ENCODE measurements around the gene USP32. TPM values are rescaled to one million over a fixed set of nuclear protein-coding genes. Genes with fewer than 3 reads are reported as not detected.
"Not testable (repeated sequence)": the region's sequence is repeated elsewhere in the genome, so short reads cannot be mapped to it uniquely, and the experiment has no call there.

The USP32 gene
- total RNA-seq, 1 donor from 2014 or later = 41.6 TPM

- not testable (repeated sequence) for DNase-seq (ENCODE audit: low read depth, low spot score)
Measured at GRCh38 chr17:60378187-60378586, 13.7 kb downstream of the USP32 start.

- DNase-seq (ENCODE audit: low read depth, low spot score) = no peak
Measured at GRCh38 chr17:60372790-60373483, 19.0 kb downstream of the USP32 start.

- no peak for DNase-seq (ENCODE audit: low read depth, low spot score)
Measured at GRCh38 chr17:60371818-60372510, 20.0 kb downstream of the USP32 start.

GRCh38 chr17:60371416-60371815 lies 20.5 kb downstream of the USP32 start:
- DNase-seq (ENCODE audit: low read depth, low spot score) = no peak

- no peak for DNase-seq (ENCODE audit: low read depth, low spot score)
Measured at GRCh38 chr17:60369727-60370126, 22.2 kb downstream of the USP32 start.

GRCh38 chr17:60363700-60364405 lies 28.1 kb downstream of the USP32 start:
- no peak for DNase-seq (ENCODE audit: low read depth, low spot score)

GRCh38 chr17:60362329-60362728 lies 29.6 kb downstream of the USP32 start:
- DNase-seq (ENCODE audit: low read depth, low spot score) = no peak

GRCh38 chr17:60361889-60362288 lies 30.0 kb downstream of the USP32 start:
- no peak for DNase-seq (ENCODE audit: low read depth, low spot score)

- no peak for DNase-seq (ENCODE audit: low read depth, low spot score)
Measured at GRCh38 chr17:60359415-60359814, 32.5 kb downstream of the USP32 start.

GRCh38 chr17:60358606-60359225 lies 33.2 kb downstream of the USP32 start:
- DNase-seq (ENCODE audit: low read depth, low spot score) = no peak

- DNase-seq (ENCODE audit: low read depth, low spot score) = no peak
Measured at GRCh38 chr17:60356940-60357339, 35.0 kb downstream of the USP32 start.

GRCh38 chr17:60355663-60356594 lies 36.0 kb downstream of the USP32 start:
- DNase-seq (ENCODE audit: low read depth, low spot score) = no peak

GRCh38 chr17:60354223-60354622 lies 37.7 kb downstream of the USP32 start:
- DNase-seq (ENCODE audit: low read depth, low spot score) = no peak

GRCh38 chr17:60353773-60354172 lies 38.2 kb downstream of the USP32 start:
- DNase-seq (ENCODE audit: low read depth, low spot score) = no peak

- no peak for DNase-seq (ENCODE audit: low read depth, low spot score)
Measured at GRCh38 chr17:60352569-60352968, 39.4 kb downstream of the USP32 start.

- DNase-seq (ENCODE audit: low read depth, low spot score) = no peak
Measured at GRCh38 chr17:60352071-60352470, 39.9 kb downstream of the USP32 start.

GRCh38 chr17:60351012-60351695 lies 40.8 kb downstream of the USP32 start:
- DNase-seq (ENCODE audit: low read depth, low spot score) = no peak

GRCh38 chr17:60348616-60349015 lies 43.3 kb downstream of the USP32 start:
- DNase-seq (ENCODE audit: low read depth, low spot score) = no peak

- DNase-seq (ENCODE audit: low read depth, low spot score) = no peak
Measured at GRCh38 chr17:60345233-60345632, 46.7 kb downstream of the USP32 start.

GRCh38 chr17:60342492-60342891 lies 49.4 kb downstream of the USP32 start:
- DNase-seq (ENCODE audit: low read depth, low spot score) = not testable (repeated sequence)

All from pulmonary artery endothelial cell (primary cell).